Measurements from ENCODE around the gene DSC3.

The DSC3 gene

DNA sequence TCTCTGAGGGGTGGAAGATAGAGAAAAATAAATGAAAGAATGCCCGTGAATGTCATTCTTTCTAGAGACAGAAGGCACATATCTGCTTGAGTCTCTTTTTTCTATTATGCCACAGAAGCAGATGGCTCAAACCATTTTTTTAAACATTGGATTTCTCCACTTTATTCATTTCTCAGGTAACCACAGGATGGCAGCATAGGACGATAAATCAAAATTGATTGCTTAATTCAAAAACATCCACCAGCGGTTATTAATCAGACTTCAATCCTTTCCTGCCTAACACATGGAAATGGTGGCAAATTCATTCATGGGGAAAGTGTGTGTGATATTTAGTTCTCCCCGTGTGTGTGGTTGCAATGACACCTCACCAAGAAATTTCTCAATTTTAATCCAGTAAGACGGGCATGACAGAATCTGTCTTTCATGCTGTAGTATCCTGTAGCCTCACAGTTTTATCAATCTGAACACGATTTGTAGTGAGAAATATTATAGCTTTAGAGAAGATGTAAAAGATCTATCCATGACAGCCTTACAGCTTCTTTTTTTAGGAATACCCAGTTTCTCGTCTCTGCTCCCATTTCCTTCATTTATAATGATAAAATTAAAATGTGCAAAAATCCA lies 72.2 kb downstream of the DSC3 start:
- no peak overlapping the region for H3K9ac ChIP-seq (ENCODE audit: low read length)
- TF ChIP-seq CTCF (IDR thresholded peaks at IDR 0.05; ENCODE audit: insufficient read depth, low read length, poor library complexity, severe bottlenecking) (peak; percentile 12), EZH2phosphoT487 (conservative IDR thresholded peaks at IDR 0.05; ENCODE audit: low read length) (no peak)
- H3K27ac ChIP-seq (ENCODE audit: low read depth, low read length): no peak overlapping the region
- H3K27me3 ChIP-seq (ENCODE audit: low read length): no peaks in the 10 kb centered on the region
- H3K79me2 ChIP-seq (ENCODE audit: insufficient read depth, low read length): no peaks in the 10 kb centered on the region
- H3K9me2 ChIP-seq (replicated peaks; ENCODE audit: insufficient read depth, low read length): no peaks in the 10 kb centered on the region
- H3K4me3 ChIP-seq (ENCODE audit: insufficient read depth, low read length, poor library complexity, severe bottlenecking): no peak overlapping the region
- H2AFZ ChIP-seq (ENCODE audit: low read depth, low read length, severe bottlenecking): no peak overlapping the region
- no peak overlapping the region for H3K4me2 ChIP-seq (ENCODE audit: low read depth, low read length, poor library complexity, severe bottlenecking)
- H4K20me1 ChIP-seq (ENCODE audit: low read depth, low read length): no peaks in the 10 kb centered on the region
- H3F3A ChIP-seq (ENCODE audit: insufficient read depth): no peaks in the 10 kb centered on the region
- H3K36me3 ChIP-seq (ENCODE audit: low read length): no peaks in the 10 kb centered on the region
- no peaks in the 10 kb centered on the region for H3K9me3 ChIP-seq (ENCODE audit: insufficient read depth, low read length)

DNA sequence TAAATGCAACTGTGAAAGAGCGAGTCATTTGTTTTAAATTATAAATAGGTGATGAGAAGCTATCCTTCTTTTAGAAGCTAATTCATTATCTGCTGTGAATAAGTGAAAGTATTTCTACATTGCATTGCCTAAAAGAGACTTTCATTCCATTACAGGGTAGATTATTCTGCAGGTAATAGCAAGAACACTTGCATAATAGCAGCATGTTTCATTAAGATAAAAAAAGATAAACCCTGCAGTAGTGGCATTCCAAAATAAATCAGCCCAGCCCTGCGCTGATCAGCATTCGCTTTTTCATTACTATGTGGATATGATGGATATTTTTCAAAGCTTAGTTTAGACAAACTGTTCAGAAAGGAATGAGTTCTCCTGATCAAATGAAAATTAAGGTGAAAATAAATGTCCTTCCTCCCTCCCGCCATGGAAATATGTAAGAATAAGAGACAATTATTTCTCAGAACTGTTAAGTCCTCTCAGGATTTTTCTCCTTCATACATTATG lies 72.8 kb downstream of the DSC3 start:
- no peaks in the 10 kb centered on the region for H3K9me2 ChIP-seq (replicated peaks; ENCODE audit: insufficient read depth, low read length)

GRCh38 chr18:30967701-30968100 lies 74.8 kb downstream of the DSC3 start:
- Histone ChIP-seq H3K27ac (ENCODE audit: low read depth, low read length) (no peak overlapping the region), H3F3A (ENCODE audit: insufficient read depth) (no peaks in the 10 kb centered on the region), H3K4me2 (ENCODE audit: low read depth, low read length, poor library complexity, severe bottlenecking) (no peak overlapping the region), H3K4me3 (ENCODE audit: insufficient read depth, low read length, poor library complexity, severe bottlenecking) (no peak overlapping the region), H2AFZ (ENCODE audit: low read depth, low read length, severe bottlenecking) (no peak overlapping the region), H3K9ac (ENCODE audit: low read length) (no peak overlapping the region), H3K36me3 (ENCODE audit: low read length) (no peaks in the 10 kb centered on the region), H3K27me3 (ENCODE audit: low read length) (no peaks in the 10 kb centered on the region), H3K9me2 (replicated peaks; ENCODE audit: insufficient read depth, low read length) (no peaks in the 10 kb centered on the region), H3K79me2 (ENCODE audit: insufficient read depth, low read length) (no peaks in the 10 kb centered on the region), H3K9me3 (ENCODE audit: insufficient read depth, low read length) (no peaks in the 10 kb centered on the region), H4K20me1 (ENCODE audit: low read depth, low read length) (no peaks in the 10 kb centered on the region)
- no peak for TF ChIP-seq EZH2phosphoT487 (conservative IDR thresholded peaks at IDR 0.05; ENCODE audit: low read length)

More for the DNA sequence above, 72.8 kb downstream of the DSC3 start:
- no peak for TF ChIP-seq CTCF (IDR thresholded peaks at IDR 0.05; ENCODE audit: insufficient read depth, low read length, poor library complexity, severe bottlenecking)
- no peak for TF ChIP-seq EZH2phosphoT487 (conservative IDR thresholded peaks at IDR 0.05; ENCODE audit: low read length)
- H3K9ac ChIP-seq (ENCODE audit: low read length): no peak overlapping the region
- H3K4me3 ChIP-seq (ENCODE audit: insufficient read depth, low read length, poor library complexity, severe bottlenecking): no peak overlapping the region
- H3F3A ChIP-seq (ENCODE audit: insufficient read depth): no peaks in the 10 kb centered on the region
- no peaks in the 10 kb centered on the region for H3K27me3 ChIP-seq (ENCODE audit: low read length)
- no peaks in the 10 kb centered on the region for H3K79me2 ChIP-seq (ENCODE audit: insufficient read depth, low read length)
- H3K27ac ChIP-seq (ENCODE audit: low read depth, low read length): no peak overlapping the region
- H3K4me2 ChIP-seq (ENCODE audit: low read depth, low read length, poor library complexity, severe bottlenecking): no peak overlapping the region
- no peaks in the 10 kb centered on the region for H4K20me1 ChIP-seq (ENCODE audit: low read depth, low read length)
- H2AFZ ChIP-seq (ENCODE audit: low read depth, low read length, severe bottlenecking): no peak overlapping the region
- H3K9me3 ChIP-seq (ENCODE audit: insufficient read depth, low read length): no peaks in the 10 kb centered on the region
- H3K36me3 ChIP-seq (ENCODE audit: low read length): no peaks in the 10 kb centered on the region

DNA sequence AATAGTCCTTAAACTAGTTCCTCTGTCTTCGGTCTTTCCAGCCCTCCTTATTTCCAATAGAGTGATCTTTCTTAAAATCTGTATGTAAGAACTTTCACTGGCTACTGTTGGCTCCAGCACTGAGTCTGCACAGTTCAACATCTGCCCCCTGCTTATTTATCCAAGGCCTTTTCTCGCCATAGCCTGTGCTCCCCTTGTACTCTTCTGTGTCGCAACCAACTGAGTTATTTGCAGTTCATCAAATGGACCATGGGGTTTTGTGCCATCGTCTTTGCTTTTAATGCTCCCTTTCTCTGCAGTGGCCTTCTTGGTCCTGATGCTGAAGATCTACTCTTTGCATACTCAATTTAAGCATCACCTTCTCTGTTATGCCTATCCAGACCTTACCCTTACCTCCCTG lies 77.3 kb downstream of the DSC3 start:
- no peak overlapping the region for H3K4me3 ChIP-seq (ENCODE audit: insufficient read depth, low read length, poor library complexity, severe bottlenecking)
- no peaks in the 10 kb centered on the region for H3K9me2 ChIP-seq (replicated peaks; ENCODE audit: insufficient read depth, low read length)
- no peaks in the 10 kb centered on the region for H4K20me1 ChIP-seq (ENCODE audit: low read depth, low read length)
- no peaks in the 10 kb centered on the region for H3F3A ChIP-seq (ENCODE audit: insufficient read depth)
- no peak overlapping the region for H3K27ac ChIP-seq (ENCODE audit: low read depth, low read length)
- no peaks in the 10 kb centered on the region for H3K9me3 ChIP-seq (ENCODE audit: insufficient read depth, low read length)
- H3K79me2 ChIP-seq (ENCODE audit: insufficient read depth, low read length): no peaks in the 10 kb centered on the region
- H3K9ac ChIP-seq (ENCODE audit: low read length): no peak overlapping the region
- H3K36me3 ChIP-seq (ENCODE audit: low read length): no peaks in the 10 kb centered on the region
- TF ChIP-seq EZH2phosphoT487 (conservative IDR thresholded peaks at IDR 0.05; ENCODE audit: low read length) (no peak), CTCF (IDR thresholded peaks at IDR 0.05; ENCODE audit: insufficient read depth, low read length, poor library complexity, severe bottlenecking) (no peak)
- no peak overlapping the region for H2AFZ ChIP-seq (ENCODE audit: low read depth, low read length, severe bottlenecking)
- H3K27me3 ChIP-seq (ENCODE audit: low read length): no peaks in the 10 kb centered on the region
- no peak overlapping the region for H3K4me2 ChIP-seq (ENCODE audit: low read depth, low read length, poor library complexity, severe bottlenecking)
